Endometrial microvascular endothelial cells (primary cell): ENCODE data around the gene SOX8. TPM values are rescaled to one million over a fixed set of nuclear protein-coding genes. Genes with fewer than 3 reads are reported as not detected.
"Not testable (repeated sequence)": the region's sequence is repeated elsewhere in the genome, so short reads cannot be mapped to it uniquely, and the experiment has no call there.

Source experiments
- in situ Hi-C: cut with HindIII; loops from 2 replicates; pipeline ENCODE4 v1.10.0; 2017; ENCODE audit warnings: low sequenced_read_pairs, low pct_unique_long_range_greater_than_20kb; ENCODE audit errors: inconsistent ontology term
- total RNA-seq: library from RNA; depleted of rRNA; stranded (reverse); fragments of >200 nt; gene quantifications from one replicate; pipeline ENCODE4 v1.2.3, GENCODE V29; 2015; ENCODE audit errors: inconsistent ontology term

SOX8 gene
- total RNA-seq, 1 donor from 2014 or later = not detected

GRCh38 chr16:951660-952301 lies 29.8 kb upstream of the SOX8 start:
- in situ Hi-C loops = no loop called here

DNA sequence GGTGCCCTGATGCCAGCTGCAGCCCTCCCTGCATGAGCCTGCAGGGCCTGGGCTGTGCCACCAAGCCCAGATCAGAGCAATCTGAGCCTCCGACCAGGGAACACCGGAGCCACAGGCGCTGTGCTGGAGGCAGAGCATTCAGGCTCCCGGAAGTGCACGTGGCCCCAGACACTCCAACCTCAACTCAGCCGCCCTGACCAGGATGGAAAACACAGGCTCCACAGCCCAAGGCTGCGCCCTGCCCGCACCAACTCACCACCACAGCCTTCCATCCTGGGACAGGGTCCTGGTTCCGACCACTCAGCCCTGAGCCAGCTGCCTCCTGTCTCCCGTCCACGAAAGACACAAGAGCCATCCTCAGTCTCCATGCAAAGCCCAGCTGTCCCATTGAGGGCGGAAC lies 29.2 kb upstream of the SOX8 start:
- in situ Hi-C loops = no loop called here

GRCh38 chr16:953818-954217 lies 27.8 kb upstream of the SOX8 start:
- in situ Hi-C loops = not testable (repeated sequence)

GRCh38 chr16:955766-956165 lies 25.8 kb upstream of the SOX8 start:
- in situ Hi-C loops = not testable (repeated sequence)

- in situ Hi-C loops = no loop called here
Observed at GRCh38 chr16:959232-960040, 22.1 kb upstream of the SOX8 start.

GRCh38 chr16:962366-962765 lies 19.2 kb upstream of the SOX8 start:
- in situ Hi-C loops = no loop called here

- in situ Hi-C loops = no loop called here
Observed at GRCh38 chr16:962901-963814, 18.4 kb upstream of the SOX8 start.

- in situ Hi-C loops = no loop called here
Observed at GRCh38 chr16:963913-964312, 17.7 kb upstream of the SOX8 start.

GRCh38 chr16:964356-965035 lies 17.1 kb upstream of the SOX8 start:
- in situ Hi-C loops = no loop called here

DNA sequence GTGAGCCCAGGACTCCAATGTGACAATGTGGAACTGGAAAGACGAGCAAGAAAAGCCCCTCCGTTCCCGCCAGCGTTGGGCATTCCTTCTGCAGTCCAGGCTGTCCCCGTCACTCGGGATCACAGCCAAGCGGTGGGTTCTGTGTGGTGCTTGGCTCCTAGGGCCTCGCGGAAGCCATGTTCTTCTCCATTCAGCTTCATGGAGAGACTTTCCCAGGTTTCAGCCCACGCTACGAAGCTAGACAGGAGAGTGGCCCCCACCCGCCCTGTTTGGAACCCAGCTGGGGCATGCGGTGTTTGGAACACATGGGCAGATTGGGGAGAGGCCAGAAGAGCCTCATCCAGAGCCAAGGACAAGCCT lies 16.6 kb upstream of the SOX8 start:
- in situ Hi-C loops = no loop called here

GRCh38 chr16:965487-965886 lies 16.1 kb upstream of the SOX8 start:
- in situ Hi-C loops = no loop called here

DNA sequence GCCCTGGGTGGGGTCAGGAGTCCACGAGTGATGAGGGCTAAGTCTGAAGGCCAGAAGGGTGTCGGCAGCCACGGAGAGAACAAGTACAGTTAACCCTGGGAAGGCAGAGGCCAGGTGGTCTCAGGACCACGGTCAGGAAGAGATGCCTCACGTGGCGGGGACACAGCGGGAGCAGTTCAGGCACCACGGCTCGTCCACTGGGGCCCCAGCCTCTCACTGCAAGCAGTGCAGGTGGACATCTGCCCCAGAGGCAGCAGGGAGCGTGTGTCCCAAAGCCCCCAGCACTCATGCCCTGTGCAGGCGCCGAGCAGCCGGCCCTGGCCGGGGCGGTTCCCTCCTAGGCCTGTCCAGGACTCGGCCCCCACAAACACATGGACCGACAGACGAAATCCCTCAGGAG lies 15.5 kb upstream of the SOX8 start:
- in situ Hi-C loops = no loop called here

GRCh38 chr16:966505-966904 lies 15.1 kb upstream of the SOX8 start:
- in situ Hi-C loops = no loop called here

GRCh38 chr16:967077-967541 lies 14.5 kb upstream of the SOX8 start:
- in situ Hi-C loops = no loop called here

GRCh38 chr16:967546-968295 lies 13.8 kb upstream of the SOX8 start:
- in situ Hi-C loops = no loop called here

GRCh38 chr16:968620-969019 lies 12.9 kb upstream of the SOX8 start:
- in situ Hi-C loops = no loop called here

DNA sequence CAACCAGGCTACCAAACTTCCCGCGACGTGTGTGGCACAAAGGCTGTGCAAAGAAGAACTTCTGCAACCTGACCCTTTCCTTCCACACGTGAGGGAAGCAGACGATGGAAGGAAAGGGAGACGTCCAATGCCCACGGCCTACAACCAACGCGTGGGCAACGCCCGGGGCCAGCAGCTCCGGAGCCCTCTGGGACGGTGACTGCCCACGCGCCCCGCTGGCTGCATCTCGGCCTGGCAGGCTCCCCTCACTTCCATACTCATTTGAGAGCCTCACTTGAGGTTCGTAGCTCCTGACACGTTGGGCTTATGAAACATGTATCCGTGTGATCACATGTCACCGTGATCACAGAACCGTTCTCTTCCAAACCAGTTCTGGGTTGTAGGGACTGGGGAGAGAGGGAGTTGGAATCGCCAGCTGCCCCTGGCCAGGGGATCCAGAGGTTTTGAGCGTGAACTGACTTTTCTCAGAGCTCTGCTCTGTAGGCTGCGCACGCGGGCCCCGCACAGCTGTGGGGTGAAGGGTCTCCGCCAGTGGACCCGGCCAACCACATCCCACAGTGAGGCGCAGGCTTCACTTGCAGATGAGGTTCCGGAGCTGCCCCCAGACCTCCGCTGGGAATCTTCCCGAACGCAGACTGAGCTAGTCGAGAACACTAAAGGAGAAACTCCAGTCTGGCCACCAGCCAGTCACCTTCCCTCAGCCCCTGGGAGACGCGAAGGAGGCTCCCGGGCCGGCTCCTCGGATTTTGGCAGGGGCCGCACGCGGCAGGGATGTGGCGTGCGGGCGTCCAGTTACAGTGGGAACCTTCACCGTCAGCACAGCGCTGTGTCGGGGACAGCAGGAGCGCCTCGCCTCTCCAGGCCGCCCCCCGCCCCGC lies 11.8 kb upstream of the SOX8 start:
- in situ Hi-C loops = no loop called here
